Measurements from ENCODE around the gene PRMT3. TPM values are rescaled to one million over a fixed set of nuclear protein-coding genes. Genes with fewer than 3 reads are reported as not detected.

The PRMT3 gene
- total RNA-seq, 1 experiment from 2014 or later: 31.4 TPM

DNA sequence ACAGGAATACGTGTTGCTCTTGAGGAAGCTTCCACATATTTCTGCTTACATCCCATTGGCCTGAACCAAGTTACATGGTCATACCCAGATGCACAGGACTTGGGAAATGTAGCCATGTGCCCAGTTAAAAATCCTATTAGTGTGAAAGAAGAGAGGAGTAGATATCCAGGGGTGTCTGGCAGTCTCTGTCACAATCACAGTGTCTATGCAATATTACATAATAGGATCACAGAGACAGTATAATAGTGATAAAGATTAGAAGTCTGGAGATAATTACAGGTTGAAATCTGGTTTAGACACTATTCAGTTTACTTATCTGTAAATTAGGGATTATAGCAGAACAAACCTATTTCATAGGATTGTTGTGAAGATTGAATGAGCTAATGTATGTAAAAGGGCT is 149.3 kb downstream of the PRMT3 start (continued):
- TF ChIP-seq, protein P1, sequence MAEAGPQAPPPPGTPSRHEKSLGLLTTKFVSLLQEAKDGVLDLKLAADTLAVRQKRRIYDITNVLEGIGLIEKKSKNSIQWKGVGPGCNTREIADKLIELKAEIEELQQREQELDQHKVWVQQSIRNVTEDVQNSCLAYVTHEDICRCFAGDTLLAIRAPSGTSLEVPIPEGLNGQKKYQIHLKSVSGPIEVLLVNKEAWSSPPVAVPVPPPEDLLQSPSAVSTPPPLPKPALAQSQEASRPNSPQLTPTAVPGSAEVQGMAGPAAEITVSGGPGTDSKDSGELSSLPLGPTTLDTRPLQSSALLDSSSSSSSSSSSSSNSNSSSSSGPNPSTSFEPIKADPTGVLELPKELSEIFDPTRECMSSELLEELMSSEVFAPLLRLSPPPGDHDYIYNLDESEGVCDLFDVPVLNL (CRISPR knock-in tag; IDR thresholded peaks at IDR 0.05; ENCODE audit: borderline replicate concordance, low read depth): no peak
- TF ChIP-seq CREB1 (CRISPR knock-in tag; IDR thresholded peaks at IDR 0.05): no peak

DNA sequence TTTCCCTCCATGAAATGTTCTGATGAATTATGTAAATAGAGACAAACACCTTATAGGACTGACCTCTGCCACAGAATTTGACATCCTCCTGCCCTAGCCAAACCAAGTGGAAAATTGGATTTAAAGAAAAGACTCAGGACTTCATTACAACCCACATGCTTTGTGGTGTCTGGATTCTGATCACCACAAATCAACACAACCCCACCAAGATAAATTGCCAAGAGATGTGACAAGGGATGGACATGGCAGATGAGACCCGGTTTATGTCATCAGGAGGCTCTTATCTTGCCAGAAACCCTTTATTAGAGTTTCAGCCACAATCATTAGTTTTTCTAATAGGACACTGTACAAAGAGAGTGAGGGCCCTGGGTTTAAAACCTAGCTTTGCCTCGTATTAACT is 154.0 kb downstream of the PRMT3 start:
- TF ChIP-seq ATF1 (CRISPR knock-in tag; IDR thresholded peaks at IDR 0.05): no peak
- TF ChIP-seq CBFB (CRISPR knock-in tag; IDR thresholded peaks at IDR 0.05; ENCODE audit: low read depth): no peak
- no peak for TF ChIP-seq MXD4 (CRISPR knock-in tag; IDR thresholded peaks at IDR 0.05; ENCODE audit: borderline replicate concordance)
- TF ChIP-seq TEAD4 (CRISPR knock-in tag; IDR thresholded peaks at IDR 0.05): no peak
- TF ChIP-seq, protein P2, sequence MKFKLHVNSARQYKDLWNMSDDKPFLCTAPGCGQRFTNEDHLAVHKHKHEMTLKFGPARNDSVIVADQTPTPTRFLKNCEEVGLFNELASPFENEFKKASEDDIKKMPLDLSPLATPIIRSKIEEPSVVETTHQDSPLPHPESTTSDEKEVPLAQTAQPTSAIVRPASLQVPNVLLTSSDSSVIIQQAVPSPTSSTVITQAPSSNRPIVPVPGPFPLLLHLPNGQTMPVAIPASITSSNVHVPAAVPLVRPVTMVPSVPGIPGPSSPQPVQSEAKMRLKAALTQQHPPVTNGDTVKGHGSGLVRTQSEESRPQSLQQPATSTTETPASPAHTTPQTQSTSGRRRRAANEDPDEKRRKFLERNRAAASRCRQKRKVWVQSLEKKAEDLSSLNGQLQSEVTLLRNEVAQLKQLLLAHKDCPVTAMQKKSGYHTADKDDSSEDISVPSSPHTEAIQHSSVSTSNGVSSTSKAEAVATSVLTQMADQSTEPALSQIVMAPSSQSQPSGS (CRISPR knock-in tag; IDR thresholded peaks at IDR 0.05; ENCODE audit: borderline replicate concordance, low read depth): no peak
- no peak for TF ChIP-seq NR2C2 (CRISPR knock-in tag; IDR thresholded peaks at IDR 0.05)
- TF ChIP-seq GABPB1 (CRISPR knock-in tag; IDR thresholded peaks at IDR 0.05): no peak
- TF ChIP-seq MYBL2 (CRISPR knock-in tag; IDR thresholded peaks at IDR 0.05): no peak
- TF ChIP-seq, protein P3, sequence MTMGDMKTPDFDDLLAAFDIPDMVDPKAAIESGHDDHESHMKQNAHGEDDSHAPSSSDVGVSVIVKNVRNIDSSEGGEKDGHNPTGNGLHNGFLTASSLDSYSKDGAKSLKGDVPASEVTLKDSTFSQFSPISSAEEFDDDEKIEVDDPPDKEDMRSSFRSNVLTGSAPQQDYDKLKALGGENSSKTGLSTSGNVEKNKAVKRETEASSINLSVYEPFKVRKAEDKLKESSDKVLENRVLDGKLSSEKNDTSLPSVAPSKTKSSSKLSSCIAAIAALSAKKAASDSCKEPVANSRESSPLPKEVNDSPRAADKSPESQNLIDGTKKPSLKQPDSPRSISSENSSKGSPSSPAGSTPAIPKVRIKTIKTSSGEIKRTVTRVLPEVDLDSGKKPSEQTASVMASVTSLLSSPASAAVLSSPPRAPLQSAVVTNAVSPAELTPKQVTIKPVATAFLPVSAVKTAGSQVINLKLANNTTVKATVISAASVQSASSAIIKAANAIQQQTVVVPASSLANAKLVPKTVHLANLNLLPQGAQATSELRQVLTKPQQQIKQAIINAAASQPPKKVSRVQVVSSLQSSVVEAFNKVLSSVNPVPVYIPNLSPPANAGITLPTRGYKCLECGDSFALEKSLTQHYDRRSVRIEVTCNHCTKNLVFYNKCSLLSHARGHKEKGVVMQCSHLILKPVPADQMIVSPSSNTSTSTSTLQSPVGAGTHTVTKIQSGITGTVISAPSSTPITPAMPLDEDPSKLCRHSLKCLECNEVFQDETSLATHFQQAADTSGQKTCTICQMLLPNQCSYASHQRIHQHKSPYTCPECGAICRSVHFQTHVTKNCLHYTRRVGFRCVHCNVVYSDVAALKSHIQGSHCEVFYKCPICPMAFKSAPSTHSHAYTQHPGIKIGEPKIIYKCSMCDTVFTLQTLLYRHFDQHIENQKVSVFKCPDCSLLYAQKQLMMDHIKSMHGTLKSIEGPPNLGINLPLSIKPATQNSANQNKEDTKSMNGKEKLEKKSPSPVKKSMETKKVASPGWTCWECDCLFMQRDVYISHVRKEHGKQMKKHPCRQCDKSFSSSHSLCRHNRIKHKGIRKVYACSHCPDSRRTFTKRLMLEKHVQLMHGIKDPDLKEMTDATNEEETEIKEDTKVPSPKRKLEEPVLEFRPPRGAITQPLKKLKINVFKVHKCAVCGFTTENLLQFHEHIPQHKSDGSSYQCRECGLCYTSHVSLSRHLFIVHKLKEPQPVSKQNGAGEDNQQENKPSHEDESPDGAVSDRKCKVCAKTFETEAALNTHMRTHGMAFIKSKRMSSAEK (CRISPR knock-in tag; IDR thresholded peaks at IDR 0.05; ENCODE audit: borderline replicate concordance): no peak
- TF ChIP-seq, protein P4, sequence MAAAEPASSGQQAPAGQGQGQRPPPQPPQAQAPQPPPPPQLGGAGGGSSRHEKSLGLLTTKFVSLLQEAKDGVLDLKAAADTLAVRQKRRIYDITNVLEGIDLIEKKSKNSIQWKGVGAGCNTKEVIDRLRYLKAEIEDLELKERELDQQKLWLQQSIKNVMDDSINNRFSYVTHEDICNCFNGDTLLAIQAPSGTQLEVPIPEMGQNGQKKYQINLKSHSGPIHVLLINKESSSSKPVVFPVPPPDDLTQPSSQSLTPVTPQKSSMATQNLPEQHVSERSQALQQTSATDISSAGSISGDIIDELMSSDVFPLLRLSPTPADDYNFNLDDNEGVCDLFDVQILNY (CRISPR knock-in tag; IDR thresholded peaks at IDR 0.05): no peak
- TF ChIP-seq HMGA2 (CRISPR knock-in tag; IDR thresholded peaks at IDR 0.05): no peak
- TF ChIP-seq ZNF671 (CRISPR knock-in tag; IDR thresholded peaks at IDR 0.05): no peak
- TF ChIP-seq, protein P5, sequence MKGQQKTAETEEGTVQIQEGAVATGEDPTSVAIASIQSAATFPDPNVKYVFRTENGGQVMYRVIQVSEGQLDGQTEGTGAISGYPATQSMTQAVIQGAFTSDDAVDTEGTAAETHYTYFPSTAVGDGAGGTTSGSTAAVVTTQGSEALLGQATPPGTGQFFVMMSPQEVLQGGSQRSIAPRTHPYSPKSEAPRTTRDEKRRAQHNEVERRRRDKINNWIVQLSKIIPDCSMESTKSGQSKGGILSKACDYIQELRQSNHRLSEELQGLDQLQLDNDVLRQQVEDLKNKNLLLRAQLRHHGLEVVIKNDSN (CRISPR knock-in tag; IDR thresholded peaks at IDR 0.05): no peak
- CTCF ChIA-PET: no interaction called here
- Mint-ChIP-seq H3K36me3 (peaks cover 23% of the 10 kb centered on the region), H3K4me3 (no peak overlapping the region), H3K27ac (no peak overlapping the region), H3K9me3 (peaks cover 38% of the 10 kb centered on the region), H3K27me3 (ENCODE audit: low read depth) (peaks cover 10% of the 10 kb centered on the region), H3K4me1 (peaks cover 34% of the 10 kb centered on the region)
- no peak for ATAC-seq
- DNase-seq (ENCODE audit: low spot score): no peak
- POLR2A ChIA-PET: no interaction called here

DNA sequence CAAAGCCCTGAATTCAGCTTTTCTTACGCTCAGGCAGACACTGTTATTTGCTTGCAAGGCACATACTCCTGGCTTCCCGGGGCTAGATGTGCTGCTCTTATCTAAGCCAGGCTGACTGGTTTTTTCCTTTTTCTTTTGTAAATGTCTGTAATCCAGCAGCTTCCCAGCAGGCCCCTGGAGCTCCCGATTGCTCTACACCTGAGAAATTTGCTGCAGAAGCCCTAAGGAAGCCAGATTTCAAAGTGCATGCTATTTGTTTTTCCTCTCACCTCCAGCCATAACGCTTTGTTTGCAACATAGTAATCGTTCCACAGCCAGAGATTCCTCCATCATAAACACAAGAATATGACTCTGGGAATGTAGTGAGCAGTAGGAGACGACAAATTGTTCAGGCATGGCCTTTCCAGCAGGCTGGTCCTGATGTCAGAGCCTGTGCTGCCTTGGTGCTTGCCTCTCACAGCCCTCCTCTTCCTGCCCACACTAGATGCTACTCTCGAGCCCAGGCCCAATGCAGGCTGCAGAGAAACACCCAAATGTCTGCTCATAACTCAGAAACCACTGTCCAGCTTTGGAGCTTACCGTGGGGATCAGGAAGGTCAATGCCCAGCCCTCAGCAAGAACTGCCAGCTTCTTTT is 157.2 kb downstream of the PRMT3 start:
- ChIA-PET POLR2A (no interaction called here), CTCF (interaction anchor here (1.0 kb wide), 1 partner anchor 66 kb away, joined by 7 read pairs; no protein-coding TSS in a partner anchor)
- DNase-seq (ENCODE audit: low spot score): peak; percentile 18
- Mint-ChIP-seq H3K27me3 (ENCODE audit: low read depth) (peaks cover 10% of the 10 kb centered on the region), H3K9me3 (peaks cover 12% of the 10 kb centered on the region), H3K36me3 (peaks cover 9% of the 10 kb centered on the region), H3K4me3 (peak overlapping the region; percentile 6), H3K4me1 (peaks cover 35% of the 10 kb centered on the region), H3K27ac (peak overlapping the region; percentile 87)
- peak; percentile 90 for ATAC-seq
- no peak for TF ChIP-seq MYBL2 (CRISPR knock-in tag; IDR thresholded peaks at IDR 0.05)
- no peak for TF ChIP-seq GRHL2 (CRISPR knock-in tag; IDR thresholded peaks at IDR 0.05; ENCODE audit: insufficient replicate concordance, severe bottlenecking)
- TF ChIP-seq ETV6 (CRISPR knock-in tag; IDR thresholded peaks at IDR 0.05): 0 out of 2 replicates have a peak, but pooled peaks have one; percentile 26
- TF ChIP-seq, protein P1 (CRISPR knock-in tag; IDR thresholded peaks at IDR 0.05; ENCODE audit: borderline replicate concordance, low read depth): no peak
- TF ChIP-seq ZNF423 (CRISPR knock-in tag; IDR thresholded peaks at IDR 0.05): peak; percentile 14; the same call in 1 of the 2 replicates
- TF ChIP-seq, protein P6, sequence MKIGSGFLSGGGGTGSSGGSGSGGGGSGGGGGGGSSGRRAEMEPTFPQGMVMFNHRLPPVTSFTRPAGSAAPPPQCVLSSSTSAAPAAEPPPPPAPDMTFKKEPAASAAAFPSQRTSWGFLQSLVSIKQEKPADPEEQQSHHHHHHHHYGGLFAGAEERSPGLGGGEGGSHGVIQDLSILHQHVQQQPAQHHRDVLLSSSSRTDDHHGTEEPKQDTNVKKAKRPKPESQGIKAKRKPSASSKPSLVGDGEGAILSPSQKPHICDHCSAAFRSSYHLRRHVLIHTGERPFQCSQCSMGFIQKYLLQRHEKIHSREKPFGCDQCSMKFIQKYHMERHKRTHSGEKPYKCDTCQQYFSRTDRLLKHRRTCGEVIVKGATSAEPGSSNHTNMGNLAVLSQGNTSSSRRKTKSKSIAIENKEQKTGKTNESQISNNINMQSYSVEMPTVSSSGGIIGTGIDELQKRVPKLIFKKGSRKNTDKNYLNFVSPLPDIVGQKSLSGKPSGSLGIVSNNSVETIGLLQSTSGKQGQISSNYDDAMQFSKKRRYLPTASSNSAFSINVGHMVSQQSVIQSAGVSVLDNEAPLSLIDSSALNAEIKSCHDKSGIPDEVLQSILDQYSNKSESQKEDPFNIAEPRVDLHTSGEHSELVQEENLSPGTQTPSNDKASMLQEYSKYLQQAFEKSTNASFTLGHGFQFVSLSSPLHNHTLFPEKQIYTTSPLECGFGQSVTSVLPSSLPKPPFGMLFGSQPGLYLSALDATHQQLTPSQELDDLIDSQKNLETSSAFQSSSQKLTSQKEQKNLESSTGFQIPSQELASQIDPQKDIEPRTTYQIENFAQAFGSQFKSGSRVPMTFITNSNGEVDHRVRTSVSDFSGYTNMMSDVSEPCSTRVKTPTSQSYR (CRISPR knock-in tag; IDR thresholded peaks at IDR 0.05): no peak
- TF ChIP-seq NR2C2 (CRISPR knock-in tag; IDR thresholded peaks at IDR 0.05): no peak
- TF ChIP-seq, protein P5 (CRISPR knock-in tag; IDR thresholded peaks at IDR 0.05): no peak

Data from WTC11 (cell line).